Endodermal cell (in vitro differentiated cells): ENCODE results near the gene ANG. TPM values are rescaled to one million over a fixed set of nuclear protein-coding genes. Genes with fewer than 3 reads are reported as not detected.
A peak's percentile ranks its signal among the peaks of the same experiment; 100 is the strongest.
"Not testable (repeated sequence)": the region's sequence is repeated elsewhere in the genome, so short reads cannot be mapped to it uniquely, and the experiment has no call there.

Experiments used
- DNase-seq: peaks from one replicate; pipeline ENCODE4 v3.0.0-alpha.2; 2017
- H3K27ac ChIP-seq: 2 replicates; pipeline ENCODE4 v1.5.1; 2013; ENCODE audit warnings: mild to moderate bottlenecking, low read depth, low read length, moderate library complexity
- H3K27me3 ChIP-seq: 2 replicates; pipeline ENCODE4 v1.6.1; 2013; ENCODE audit warnings: mild to moderate bottlenecking, low read length, moderate library complexity; ENCODE audit not compliant: insufficient read depth, control insufficient read depth, poor library complexity, severe bottlenecking
- H3K36me3 ChIP-seq: 2 replicates; pipeline ENCODE4 v1.7.0; 2013; ENCODE audit warnings: mild to moderate bottlenecking, low read length, moderate library complexity; ENCODE audit not compliant: control insufficient read depth, insufficient read depth
- H3K4me1 ChIP-seq: one replicate; pipeline ENCODE4 v1.7.0; 2013; ENCODE audit warnings: low read length; ENCODE audit not compliant: control insufficient read depth, insufficient read depth
- H3K4me3 ChIP-seq: 2 replicates; pipeline ENCODE4 v1.5.1; 2013; ENCODE audit warnings: mild to moderate bottlenecking, low read length, moderate library complexity
- H3K9ac ChIP-seq: 2 replicates; pipeline ENCODE4 v1.6.1; 2013; ENCODE audit warnings: mild to moderate bottlenecking, low read length, moderate library complexity; ENCODE audit not compliant: poor library complexity, severe bottlenecking; ENCODE audit errors: extremely low read depth
- H3K9me3 ChIP-seq: 2 replicates; pipeline ENCODE4 v1.6.1; 2013; ENCODE audit warnings: mild to moderate bottlenecking, low read length, moderate library complexity; ENCODE audit not compliant: control insufficient read depth
- H3K27ac Mint-ChIP-seq: 2 replicates; pipeline ENCODE4 v1.8.0; 2020; ENCODE audit warnings: mixed read lengths
- H3K27me3 Mint-ChIP-seq: 2 replicates; pipeline ENCODE4 v1.8.0; 2021; ENCODE audit warnings: mild to moderate bottlenecking, mixed read lengths; ENCODE audit not compliant: insufficient read depth
- H3K36me3 Mint-ChIP-seq: 2 replicates; pipeline ENCODE4 v1.8.0; 2020; ENCODE audit warnings: low read depth, mixed read lengths
- H3K4me1 Mint-ChIP-seq: 2 replicates; pipeline ENCODE4 v1.8.0; 2020; ENCODE audit warnings: mixed read lengths
- H3K4me3 Mint-ChIP-seq: 2 replicates; pipeline ENCODE4 v1.8.0; 2020; ENCODE audit warnings: mild to moderate bottlenecking, moderate library complexity, mixed read lengths
- H3K9me3 Mint-ChIP-seq: 2 replicates; pipeline ENCODE4 v1.8.0; 2020; ENCODE audit warnings: mild to moderate bottlenecking, mixed read lengths
- CTCF ChIP-seq: fragments of 200-600 bp; sonication (generic); conservative IDR thresholded peaks from 2 replicates; pipeline ENCODE4 v1.5.0; 2021; ENCODE audit warnings: antibody characterized with exemption, mild to moderate bottlenecking
- WGBS, 2 experiments: methylation state at CpG; one replicate each; pipeline versions ENCODE4 v1.1.5 to v1.1.7; 2013; ENCODE audit warnings: missing lambda C conversion rate in 2 of 2, mixed read lengths in 1 of 2; ENCODE audit not compliant: insufficient coverage in 1 of 2, insufficient read length in 1 of 2; 5-methylcytosine and 5-hydroxymethylcytosine counted together
- total RNA-seq, 2 donors: library from RNA; stranded (reverse); fragmentation: NEBNext Ultra II Directional in 1 of 2; extraction: Animal tissue kit (Norgen Biotek cat#: 25700) in 1 of 2; gene quantifications; 2 replicates in 1 of 2; 3 replicates in 1 of 2; pipeline ENCODE4 v1.2.1, GENCODE V29; 2021

The ANG gene
- total RNA-seq, 2 donors from 2014 or later = 2.6 to 3.4 TPM

- no peak for TF ChIP-seq CTCF
- peaks cover 11% of the 10 kb centered on the region for H3K4me1 Mint-ChIP-seq
- peaks cover 7% of the 10 kb centered on the region for H3K4me1 ChIP-seq
- WGBS, 2 experiments = 75 to 78% methylated on average over 6 of the region's 6 CpGs
- H3K36me3 ChIP-seq = no peaks in the 10 kb centered on the region
- H3K4me3 Mint-ChIP-seq = no peak overlapping the region
- no peaks in the 10 kb centered on the region for H3K9me3 ChIP-seq
- H3K36me3 Mint-ChIP-seq = no peaks in the 10 kb centered on the region
- no peak overlapping the region for H3K9ac ChIP-seq
- H3K9me3 Mint-ChIP-seq = no peaks in the 10 kb centered on the region
- H3K4me3 ChIP-seq = no peak overlapping the region
- peaks cover 5% of the 10 kb centered on the region for H3K27me3 Mint-ChIP-seq
- no peaks in the 10 kb centered on the region for H3K27me3 ChIP-seq
- DNase-seq = no peak
- H3K27ac ChIP-seq = peak overlapping the region; percentile 10
- no peak overlapping the region for H3K27ac Mint-ChIP-seq
These were observed 44.5 kb downstream of the ANG start for GRCh38 chr14:20732979-20733635.

- H3K36me3 ChIP-seq = no peaks in the 10 kb centered on the region
- no peak overlapping the region for H3K4me3 ChIP-seq
- H3K36me3 Mint-ChIP-seq = no peaks in the 10 kb centered on the region
- DNase-seq = no peak
- H3K27ac Mint-ChIP-seq = no peak overlapping the region
- peaks cover 11% of the 10 kb centered on the region for H3K4me1 Mint-ChIP-seq
- H3K27ac ChIP-seq = no peak overlapping the region
- H3K4me3 Mint-ChIP-seq = no peak overlapping the region
- no peaks in the 10 kb centered on the region for H3K27me3 ChIP-seq
- H3K9me3 ChIP-seq = no peaks in the 10 kb centered on the region
- H3K27me3 Mint-ChIP-seq = peaks cover 5% of the 10 kb centered on the region
- TF ChIP-seq CTCF = no peak
- H3K9me3 Mint-ChIP-seq = no peaks in the 10 kb centered on the region
- peaks cover 7% of the 10 kb centered on the region for H3K4me1 ChIP-seq
- 72 to 89% methylated on average over 3 to 5 of the region's 6 CpGs for WGBS, 2 experiments
- no peak overlapping the region for H3K9ac ChIP-seq
These were observed 45.3 kb downstream of the ANG start for GRCh38 chr14:20733684-20734429.

- 60 to 71% methylated on average over 4 of the region's 4 CpGs for WGBS, 2 experiments
- peaks cover 7% of the 10 kb centered on the region for H3K4me1 ChIP-seq
- H3K4me3 ChIP-seq = no peak overlapping the region
- Mint-ChIP-seq H3K4me1 (peaks cover 11% of the 10 kb centered on the region), H3K27me3 (peaks cover 5% of the 10 kb centered on the region), H3K36me3 (no peaks in the 10 kb centered on the region), H3K4me3 (no peak overlapping the region), H3K9me3 (no peaks in the 10 kb centered on the region), H3K27ac (no peak overlapping the region)
- no peak overlapping the region for H3K27ac ChIP-seq
- no peak overlapping the region for H3K9ac ChIP-seq
- DNase-seq = no peak
- no peaks in the 10 kb centered on the region for H3K27me3 ChIP-seq
- no peaks in the 10 kb centered on the region for H3K36me3 ChIP-seq
- H3K9me3 ChIP-seq = no peaks in the 10 kb centered on the region
- TF ChIP-seq CTCF = no peak
These were observed 45.9 kb downstream of the ANG start for GRCh38 chr14:20734430-20734806.

- H3K36me3 ChIP-seq, H3K27me3 Mint-ChIP-seq, H3K36me3 Mint-ChIP-seq, H3K9ac ChIP-seq, H3K4me1 ChIP-seq, H3K27ac ChIP-seq, DNase-seq, H3K9me3 Mint-ChIP-seq, H3K4me3 Mint-ChIP-seq, H3K27ac Mint-ChIP-seq, H3K27me3 ChIP-seq, H3K4me1 Mint-ChIP-seq, H3K4me3 ChIP-seq: not testable (repeated sequence)
- peaks cover 14% of the 10 kb centered on the region for H3K9me3 ChIP-seq
- WGBS, 2 experiments = 91 to 100% methylated on average over 5 to 7 of the region's 7 CpGs
These were observed 49.7 kb downstream of the ANG start for GRCh38 chr14:20738292-20738691.
